Measurements from ENCODE around the gene RNASEH2C. TPM values are rescaled to one million over a fixed set of nuclear protein-coding genes. Genes with fewer than 3 reads are reported as not detected.

The RNASEH2C gene
- 66.0 and 76.0 TPM in 2 replicates for total RNA-seq

GRCh38 chr11:65720211-65720934, at the start of gene RNASEH2C:
Gene RNASEH2C (minus strand): TSS chr11:65720798. CDS start chr11:65720758, 40 bp downstream.

DNA sequence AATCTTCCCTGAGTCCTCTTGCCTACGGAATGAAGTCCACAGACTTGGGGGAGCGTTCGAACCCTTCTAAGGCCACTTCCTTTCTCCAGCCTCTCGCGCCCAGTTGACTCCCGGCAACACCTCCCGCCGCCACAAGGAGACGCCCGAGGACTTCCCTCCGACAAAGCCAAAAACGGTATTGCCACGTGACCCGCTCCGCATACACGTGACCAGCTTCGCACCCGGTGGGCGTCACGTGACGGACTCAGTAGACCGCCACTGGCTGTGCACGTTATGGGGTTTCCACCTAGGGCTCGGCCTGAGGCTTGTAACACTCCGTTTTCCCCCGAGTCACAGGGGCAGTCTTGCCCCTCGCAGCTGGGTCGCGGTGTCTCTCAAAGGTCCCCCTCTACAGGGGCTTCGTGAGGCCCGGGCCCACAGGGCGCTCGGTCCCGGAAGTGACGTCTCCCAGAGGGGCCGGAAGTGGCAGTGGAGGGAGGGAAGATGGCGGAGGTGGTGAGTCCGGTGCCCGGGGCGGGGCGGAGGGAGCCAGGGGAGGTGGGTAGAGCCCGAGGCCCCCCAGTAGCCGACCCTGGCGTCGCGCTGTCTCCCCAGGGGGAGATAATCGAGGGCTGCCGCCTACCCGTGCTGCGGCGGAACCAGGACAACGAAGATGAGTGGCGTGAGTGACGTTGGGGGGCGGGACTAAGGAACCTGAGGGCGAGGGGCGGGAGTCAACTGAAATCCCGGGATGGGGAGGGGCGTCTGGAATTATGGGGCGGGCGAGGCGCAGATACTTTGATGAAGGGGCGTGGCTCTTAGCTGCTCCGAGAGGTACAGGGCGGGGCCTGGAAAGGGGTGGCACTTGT, 8.6 kb downstream of the RNASEH2C start, which contains the start of gene KAT5:
KAT5 (plus strand) TSS at position 468 of the 848 bp plus-strand sequence; CDS start at position 484, 16 bp downstream.

Other genes with a start within 250 kb of the RNASEH2C start
- 477 and 585 TPM in 2 replicates for gene MALAT1, start 221.8 kb downstream of the RNASEH2C start, total RNA-seq
- 110 and 117 TPM in 2 replicates for gene SCYL1, start 195.7 kb downstream of the RNASEH2C start, total RNA-seq
- gene LTBP3, start 162.4 kb downstream of the RNASEH2C start, total RNA-seq = 22.3 and 26.9 TPM in 2 replicates
- 116 and 117 TPM in 2 replicates for gene ZNRD2, start 150.3 kb downstream of the RNASEH2C start, total RNA-seq
- gene FAM89B, start 148.3 kb downstream of the RNASEH2C start, total RNA-seq = 59.0 and 62.4 TPM in 2 replicates
- 30.6 and 38.5 TPM in 2 replicates for gene EHBP1L1, start 144.7 kb downstream of the RNASEH2C start, total RNA-seq
- 0.15 TPM in 1 of 2 replicates, not detected in the other for gene KCNK7, start 125.0 kb downstream of the RNASEH2C start, total RNA-seq
- 34.6 TPM in 2 replicates for gene MAP3K11, start 106.6 kb downstream of the RNASEH2C start, total RNA-seq
- gene PCNX3, start 105.0 kb downstream of the RNASEH2C start, total RNA-seq = 34.0 and 39.2 TPM in 2 replicates
- 40.2 and 40.4 TPM in 2 replicates for gene SIPA1, start 82.7 kb downstream of the RNASEH2C start, total RNA-seq
- gene RELA, start 57.9 kb downstream of the RNASEH2C start, total RNA-seq = 43.6 and 44.4 TPM in 2 replicates
- gene KAT5, start 8.5 kb downstream of the RNASEH2C start, total RNA-seq = 41.0 and 43.7 TPM in 2 replicates
- gene AP5B1, start 60.2 kb upstream of the RNASEH2C start, total RNA-seq = 4.9 and 5.5 TPM in 2 replicates
- not detected in 2 replicates for gene OVOL1, start 66.3 kb upstream of the RNASEH2C start, total RNA-seq
- 0.15 and 0.67 TPM in 2 replicates for gene SNX32, start 113.2 kb upstream of the RNASEH2C start, total RNA-seq
- gene CFL1, start 137.4 kb upstream of the RNASEH2C start, total RNA-seq = 2,022 and 2,183 TPM in 2 replicates
- 44.6 and 47.2 TPM in 2 replicates for gene MUS81, start 139.6 kb upstream of the RNASEH2C start, total RNA-seq
- 86.2 and 96.8 TPM in 2 replicates for gene EFEMP2, start 152.0 kb upstream of the RNASEH2C start, total RNA-seq
- gene CTSW, start 159.0 kb upstream of the RNASEH2C start, total RNA-seq = 0.15 and 0.34 TPM in 2 replicates
- 228 and 231 TPM in 2 replicates for gene FIBP, start 167.7 kb upstream of the RNASEH2C start, total RNA-seq
- gene CCDC85B, start 169.9 kb upstream of the RNASEH2C start, total RNA-seq = 222 and 228 TPM in 2 replicates
- 108 and 111 TPM in 2 replicates for gene FOSL1, start 179.6 kb upstream of the RNASEH2C start, total RNA-seq
- 25.4 and 28.5 TPM in 2 replicates for gene C11orf68, start 198.3 kb upstream of the RNASEH2C start, total RNA-seq
- gene DRAP1, start 198.6 kb upstream of the RNASEH2C start, total RNA-seq = 419 and 440 TPM in 2 replicates
- under 0.01 TPM in 1 of 2 replicates, not detected in the other for gene TSGA10IP, start 224.7 kb upstream of the RNASEH2C start, total RNA-seq
- gene SART1, start 240.9 kb upstream of the RNASEH2C start, total RNA-seq = 46.7 and 47.3 TPM in 2 replicates

Data from bronchus fibroblast of lung (primary cell).